PC-3 (cell line): Measurements from ENCODE around the gene IL1RAPL1. TPM values are rescaled to one million over a fixed set of nuclear protein-coding genes. Genes with fewer than 3 reads are reported as not detected.

ENCODE experiments used
- ATAC-seq: fragments of 200-7000 bp; cut with Tn5 transposase; 2 replicates; pipeline ENCODE4 v1.9.1; 2020; ENCODE audit warnings: mild to moderate bottlenecking, moderate library complexity
- BruUV-seq: library from RNA; stranded (reverse); fragments of 400-500 nt; replicated peaks from 2 replicates; lab custom pipeline; 2021; lab: Mats Ljungman, UMichigan
- CTCF ChIA-PET: fragments of 300-600 bp; sonication (Branson Sonifier 250); formaldehyde crosslinking; loops from one replicate; lab custom pipeline; 2022; ENCODE audit warnings: antibody characterized with exemption; lab: Charles Lee
- POLR2A ChIA-PET: fragments of 300-600 bp; sonication (Branson Sonifier 250); formaldehyde crosslinking; loops from one replicate; lab custom pipeline; 2022; ENCODE audit warnings: antibody characterized with exemption; ENCODE audit not compliant: unreplicated experiment; lab: Charles Lee
- DNase-seq: peaks from one replicate; pipeline ENCODE4 v3.0.0-alpha.2; 2015
- H2AFZ ChIP-seq: fragments of 300-600 bp; sonication (generic); 2 replicates; pipeline ENCODE4 v1.6.0; 2016; ENCODE audit warnings: antibody characterized with exemption, low read length
- H3F3A ChIP-seq: fragments of 300-600 bp; sonication (generic); one replicate; pipeline ENCODE4 v1.6.0; 2017; ENCODE audit warnings: antibody characterized with exemption, low read length, control low read depth, mild to moderate bottlenecking; ENCODE audit not compliant: unreplicated experiment
- H3K27ac ChIP-seq: fragments of 300-600 bp; sonication (generic); 2 replicates; pipeline ENCODE4 v1.5.1; 2016; ENCODE audit warnings: mild to moderate bottlenecking, low read length
- H3K27me3 ChIP-seq: fragments of 300-600 bp; sonication (generic); 2 replicates; pipeline ENCODE4 v1.6.1; 2016; ENCODE audit warnings: low read length, mixed read lengths
- H3K36me3 ChIP-seq: fragments of 300-600 bp; sonication (generic); 2 replicates; pipeline ENCODE4 v1.6.1; 2016; ENCODE audit warnings: low read depth, mixed run types, low read length, mixed read lengths
- H3K4me1 ChIP-seq: fragments of 300-600 bp; sonication (generic); 2 replicates; pipeline ENCODE4 v1.5.1; 2016; ENCODE audit warnings: low read length; ENCODE audit not compliant: insufficient read depth
- H3K4me2 ChIP-seq: fragments of 300-600 bp; sonication (generic); 2 replicates; pipeline ENCODE4 v1.6.0; 2016; ENCODE audit warnings: low read length
- H3K4me3 ChIP-seq: fragments of 300-600 bp; sonication (generic); 2 replicates; pipeline ENCODE4 v1.5.1; 2016; ENCODE audit warnings: mild to moderate bottlenecking, low read length, mixed read lengths
- H3K79me2 ChIP-seq: fragments of 300-600 bp; sonication (generic); 2 replicates; pipeline ENCODE4 v1.6.1; 2017; ENCODE audit warnings: low read length, mixed read lengths
- H3K9ac ChIP-seq: fragments of 300-600 bp; sonication (generic); 2 replicates; pipeline ENCODE4 v1.6.0; 2016; ENCODE audit warnings: mild to moderate bottlenecking, low read length
- H3K9me2 ChIP-seq: fragments of 300-600 bp; sonication (generic); replicated peaks from 2 replicates; pipeline ENCODE4 v1.6.1; 2016; ENCODE audit warnings: mixed run types, low read length, mixed read lengths
- H3K9me3 ChIP-seq: fragments of 300-600 bp; sonication (generic); 2 replicates; pipeline ENCODE4 v1.6.1; 2016; ENCODE audit warnings: low read length, mixed read lengths
- H4K20me1 ChIP-seq: fragments of 300-600 bp; sonication (generic); 2 replicates; pipeline ENCODE4 v1.6.1; 2016; ENCODE audit warnings: low read length, mixed read lengths
- CTCF ChIP-seq: fragments of 300-600 bp; sonication (generic); conservative IDR thresholded peaks from 2 replicates; pipeline ENCODE4 v1.5.1; 2017; ENCODE audit warnings: antibody characterized with exemption, low read depth, mild to moderate bottlenecking, low read length
- EZH2 ChIP-seq: fragments of 300-600 bp; sonication (generic); IDR thresholded peaks from one replicate; pipeline ENCODE4 v1.6.1; 2017; ENCODE audit warnings: antibody characterized with exemption, mild to moderate bottlenecking, low read length; ENCODE audit not compliant: unreplicated experiment
- EZH2phosphoT487 ChIP-seq: fragments of 300-600 bp; sonication (generic); IDR thresholded peaks from 2 replicates; pipeline ENCODE4 v1.6.1; 2018; ENCODE audit warnings: mild to moderate bottlenecking, antibody characterized with exemption, low read length, borderline replicate concordance
- intact Hi-C: fragments of 100-400 bp; cut with micrococcal nuclease; formaldehyde crosslinking; loops from 2 replicates; pipeline ENCODE4 v1.9.0; 2023
- total RNA-seq: library from RNA; depleted of rRNA; stranded (reverse); fragments of >200 nt; gene quantifications from 2 replicates; pipeline ENCODE4 v1.2.3, GENCODE V29; 2014

IL1RAPL1 gene
- total RNA-seq, 1 experiment from 2014 or later, result 0.44 TPM

GRCh38 chrX:29297171-29297800 lies 710.0 kb downstream of the IL1RAPL1 start:
- peaks cover 15% of the 10 kb centered on the region for H3K4me1 ChIP-seq
- H3K27me3 ChIP-seq, result no peaks in the 10 kb centered on the region
- H3K9me3 ChIP-seq, result no peaks in the 10 kb centered on the region
- H3K36me3 ChIP-seq, result no peaks in the 10 kb centered on the region
- ChIA-PET POLR2A (no interaction called here), CTCF (no interaction called here)
- H3K4me3 ChIP-seq, result no peak overlapping the region
- H3K27ac ChIP-seq, result no peak overlapping the region
- no peaks in the 10 kb centered on the region for H3K79me2 ChIP-seq
- ATAC-seq (no peak), DNase-seq (no peak)
- H3F3A ChIP-seq, result no peaks in the 10 kb centered on the region
- BruUV-seq, result no TSS peak
- no peak overlapping the region for H2AFZ ChIP-seq
- H3K9ac ChIP-seq, result no peak overlapping the region
- H3K9me2 ChIP-seq, result no peaks in the 10 kb centered on the region
- H3K4me2 ChIP-seq, result no peak overlapping the region
- no peaks in the 10 kb centered on the region for H4K20me1 ChIP-seq
- intact Hi-C loops, result no loop called here
- TF ChIP-seq EZH2phosphoT487, result no peak
- no peak for TF ChIP-seq EZH2
- TF ChIP-seq CTCF, result no peak

GRCh38 chrX:29299684-29300083 lies 712.4 kb downstream of the IL1RAPL1 start:
- H3K79me2 ChIP-seq, result no peaks in the 10 kb centered on the region
- CTCF ChIA-PET, result no interaction called here
- intact Hi-C loops, result no loop called here
- no TSS peak for BruUV-seq
- no peak overlapping the region for H3K27ac ChIP-seq
- no peaks in the 10 kb centered on the region for H3K27me3 ChIP-seq
- no peak overlapping the region for H3K4me3 ChIP-seq
- H3K9me2 ChIP-seq, result no peaks in the 10 kb centered on the region
- no peak for TF ChIP-seq EZH2
- TF ChIP-seq CTCF, result no peak
- no peak for TF ChIP-seq EZH2phosphoT487
- POLR2A ChIA-PET, result no interaction called here
- no peaks in the 10 kb centered on the region for H3K36me3 ChIP-seq
- peaks cover 15% of the 10 kb centered on the region for H3K4me1 ChIP-seq
- H3K4me2 ChIP-seq, result peak overlapping the region; percentile 48; the same call in 1 of the 2 replicates
- H3F3A ChIP-seq, result no peaks in the 10 kb centered on the region
- peak; percentile 50 for DNase-seq
- H3K9ac ChIP-seq, result no peak overlapping the region
- H2AFZ ChIP-seq, result no peak overlapping the region
- no peaks in the 10 kb centered on the region for H4K20me1 ChIP-seq
- no peaks in the 10 kb centered on the region for H3K9me3 ChIP-seq
- peak; percentile 74 for ATAC-seq

GRCh38 chrX:29308726-29309125 lies 721.5 kb downstream of the IL1RAPL1 start:
- Histone ChIP-seq H3K9me3 (no peaks in the 10 kb centered on the region), H3K27ac (no peak overlapping the region), H3K79me2 (no peaks in the 10 kb centered on the region), H4K20me1 (no peaks in the 10 kb centered on the region), H3K4me2 (no peak overlapping the region), H3K4me3 (no peak overlapping the region), H3K36me3 (no peaks in the 10 kb centered on the region), H3K4me1 (no peaks in the 10 kb centered on the region), H3K9ac (no peak overlapping the region), H2AFZ (no peak overlapping the region), H3K9me2 (no peaks in the 10 kb centered on the region), H3F3A (no peaks in the 10 kb centered on the region), H3K27me3 (no peaks in the 10 kb centered on the region)
- CTCF ChIA-PET, result no interaction called here
- DNase-seq (no peak), ATAC-seq (no peak)
- POLR2A ChIA-PET, result no interaction called here
- no TSS peak for BruUV-seq
- intact Hi-C loops, result no loop called here
- TF ChIP-seq CTCF (no peak), EZH2 (no peak), EZH2phosphoT487 (no peak)
